ENCODE results near the gene ARHGEF40.

GRCh38 chr14:21123429-21123828 is 53.3 kb downstream of the ARHGEF40 start:
- TF ChIP-seq TAF1 (IDR thresholded peaks at IDR 0.05; ENCODE audit: borderline replicate concordance, insufficient read depth, low read length) (no peak), POLR2AphosphoS5 (IDR thresholded peaks at IDR 0.05; ENCODE audit: low read depth, low read length) (no peak), REST (IDR thresholded peaks at IDR 0.05; ENCODE audit: insufficient read depth in 1 of 2, low read depth in 2 of 2, low read length in 2 of 2) (no peak), SIN3A (IDR thresholded peaks at IDR 0.05; ENCODE audit: borderline replicate concordance, insufficient read depth, low read length) (no peak), FOXP2 (optimal IDR thresholded peaks at IDR 0.05; ENCODE audit: borderline replicate concordance, extremely low read depth, extremely low read length, insufficient read depth) (no peak)
